Activated T-helper 9 cell treated with anti-CD3 and anti-CD28 coated beads, Interleukin-2, amount 50 U/mL, for 16 hours (primary cell): ENCODE results near the gene HK1.

Source experiments
- DNase-seq: peaks from one replicate; pipeline ENCODE4 v3.0.0-alpha.2; 2020; ENCODE audit warnings: low read depth

The HK1 gene

GRCh38 chr10:69349542-69349888 lies 71.2 kb downstream of the HK1 start:
- no peak for DNase-seq

- no peak for DNase-seq
Measured at GRCh38 chr10:69351589-69351988, 73.3 kb downstream of the HK1 start.

GRCh38 chr10:69352569-69353264 lies 74.4 kb downstream of the HK1 start:
- no peak for DNase-seq

- no peak for DNase-seq
Measured at GRCh38 chr10:69353977-69354635, 75.8 kb downstream of the HK1 start.

DNA sequence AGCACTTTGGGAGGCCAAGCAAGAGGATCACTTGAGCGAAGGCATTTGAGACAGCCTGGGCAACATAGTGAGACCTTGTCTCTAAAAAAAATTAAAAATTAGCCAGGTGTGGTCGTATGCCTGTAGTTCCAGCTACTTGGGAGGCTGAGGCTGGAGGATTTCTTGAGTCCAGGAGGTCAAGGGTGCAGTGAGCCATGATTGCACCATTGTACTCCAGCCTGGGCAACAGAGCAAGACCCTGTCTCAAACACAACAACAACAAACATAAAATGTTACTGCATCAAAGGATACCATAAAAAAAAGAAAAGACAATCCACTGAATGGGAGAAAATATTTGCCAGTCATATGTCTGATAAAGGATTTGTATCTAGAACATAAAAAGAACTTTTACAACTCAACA lies 77.9 kb downstream of the HK1 start:
- no peak for DNase-seq

GRCh38 chr10:69358148-69358795 lies 80.0 kb downstream of the HK1 start:
- DNase-seq, result no peak

- DNase-seq, result no peak
Measured at GRCh38 chr10:69359148-69359547, 80.9 kb downstream of the HK1 start.

DNA sequence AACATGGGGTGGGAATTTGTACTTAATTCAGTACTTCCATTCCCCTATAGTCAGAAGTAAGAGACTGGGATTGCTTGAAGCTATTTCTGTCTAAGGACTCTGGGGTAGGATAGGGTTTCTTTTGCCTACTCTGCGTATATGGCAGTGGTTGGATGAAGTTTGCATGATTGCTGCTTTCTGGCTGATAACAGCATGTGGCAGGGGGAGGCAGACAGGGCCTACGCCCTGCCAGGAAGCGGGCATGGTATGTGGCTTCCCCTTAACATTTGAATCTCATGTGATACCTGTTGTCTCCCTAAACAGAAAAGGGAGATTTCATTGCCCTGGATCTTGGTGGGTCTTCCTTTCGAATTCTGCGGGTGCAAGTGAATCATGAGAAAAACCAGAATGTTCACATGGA lies 81.3 kb downstream of the HK1 start:
- no peak for DNase-seq

GRCh38 chr10:69360485-69361302 lies 82.4 kb downstream of the HK1 start:
- DNase-seq, result no peak

- no peak for DNase-seq
Measured at GRCh38 chr10:69361303-69361614, 83.0 kb downstream of the HK1 start.

- no peak for DNase-seq
Measured at GRCh38 chr10:69362471-69362954, 84.2 kb downstream of the HK1 start.

GRCh38 chr10:69363666-69364065 lies 85.4 kb downstream of the HK1 start:
- no peak for DNase-seq

GRCh38 chr10:69364232-69364940 lies 86.1 kb downstream of the HK1 start:
- no peak for DNase-seq

DNA sequence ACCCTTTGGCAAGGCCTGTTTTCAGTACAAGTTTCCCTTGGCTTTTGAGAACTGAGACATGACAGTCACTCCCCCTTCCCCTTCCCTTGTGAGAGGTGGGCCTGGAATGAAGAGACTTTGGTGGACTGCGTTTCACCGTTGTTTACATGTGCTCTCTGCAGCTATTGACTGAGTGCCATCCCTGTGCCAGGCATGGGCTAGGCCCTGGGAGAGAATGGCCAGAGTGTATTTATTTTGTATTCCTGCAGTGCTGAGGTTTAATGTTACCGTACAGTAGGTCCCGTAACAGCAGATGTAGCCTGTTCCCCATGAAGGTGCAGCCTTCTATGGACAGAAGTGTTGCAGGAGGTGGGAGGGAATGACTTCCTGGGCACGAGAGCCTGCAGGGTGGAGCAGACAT lies 88.4 kb downstream of the HK1 start:
- no peak for DNase-seq

- no peak for DNase-seq
Measured at GRCh38 chr10:69367469-69367868, 89.2 kb downstream of the HK1 start.

GRCh38 chr10:69372126-69372980 lies 94.1 kb downstream of the HK1 start:
- DNase-seq, result no peak

GRCh38 chr10:69374242-69374641 lies 95.9 kb downstream of the HK1 start:
- DNase-seq, result no peak

DNA sequence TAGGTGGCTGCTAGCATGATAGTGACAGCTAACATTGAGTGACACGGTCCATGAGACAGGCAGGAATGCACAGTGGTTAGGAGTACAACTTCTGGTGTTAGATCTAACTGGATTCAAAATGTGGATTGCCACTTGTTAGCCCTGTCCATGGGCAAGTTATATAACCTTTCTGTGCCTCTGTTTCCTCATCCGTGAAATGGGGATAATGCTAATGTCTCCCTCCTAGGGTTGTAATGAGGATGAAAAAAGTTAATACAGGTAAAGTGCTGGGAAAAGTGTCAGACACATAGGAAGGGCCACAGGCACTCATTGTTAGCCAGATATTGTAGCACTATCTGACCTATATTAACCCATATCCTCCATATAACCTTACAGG lies 96.6 kb downstream of the HK1 start:
- no peak for DNase-seq

DNA sequence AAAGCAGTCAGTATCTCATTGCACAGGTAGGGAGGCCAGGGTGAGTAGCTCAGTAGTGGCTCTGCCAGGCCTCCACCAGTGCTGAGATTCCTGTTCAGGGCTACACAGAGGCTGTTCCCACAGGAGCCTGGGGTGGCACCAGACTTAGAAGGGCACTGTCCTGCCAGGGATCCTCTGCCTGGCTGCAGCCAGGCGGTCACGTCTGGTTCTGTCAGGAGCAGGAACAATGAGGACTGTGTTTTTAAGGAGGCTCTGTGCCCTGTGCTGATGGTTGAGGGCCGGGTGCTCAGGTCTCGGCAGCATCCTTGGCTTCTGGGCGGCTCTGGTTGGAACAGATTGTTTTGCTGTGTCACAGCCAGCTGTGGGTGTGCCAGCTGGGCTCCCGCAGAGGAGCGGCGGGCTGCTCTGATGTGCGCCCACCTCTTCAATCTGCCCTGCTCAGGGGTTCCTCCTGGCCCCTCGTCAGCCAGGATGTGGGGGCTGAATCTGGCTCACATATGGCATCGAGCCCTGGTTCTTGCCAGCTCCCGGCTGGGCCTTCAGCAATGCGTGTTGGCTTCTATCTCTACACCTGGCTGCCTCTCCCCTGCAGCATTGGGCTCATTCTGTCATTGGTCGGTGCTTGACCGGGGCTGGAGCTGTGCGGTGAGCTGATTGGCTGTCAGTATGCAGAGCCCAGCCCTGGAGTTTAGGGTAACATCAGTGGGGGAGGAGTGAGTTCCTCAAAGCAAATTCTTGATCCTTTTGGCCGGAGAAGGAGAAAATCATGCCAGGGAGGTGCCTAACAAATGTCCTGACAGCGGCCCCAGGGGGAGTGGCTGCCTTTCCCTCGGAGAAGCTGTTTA lies 97.2 kb downstream of the HK1 start:
- no peak for DNase-seq

GRCh38 chr10:69376662-69377061 lies 98.4 kb downstream of the HK1 start:
- no peak for DNase-seq
